ENCODE data around the gene OSBPL5.

Gene OSBPL5

DNA sequence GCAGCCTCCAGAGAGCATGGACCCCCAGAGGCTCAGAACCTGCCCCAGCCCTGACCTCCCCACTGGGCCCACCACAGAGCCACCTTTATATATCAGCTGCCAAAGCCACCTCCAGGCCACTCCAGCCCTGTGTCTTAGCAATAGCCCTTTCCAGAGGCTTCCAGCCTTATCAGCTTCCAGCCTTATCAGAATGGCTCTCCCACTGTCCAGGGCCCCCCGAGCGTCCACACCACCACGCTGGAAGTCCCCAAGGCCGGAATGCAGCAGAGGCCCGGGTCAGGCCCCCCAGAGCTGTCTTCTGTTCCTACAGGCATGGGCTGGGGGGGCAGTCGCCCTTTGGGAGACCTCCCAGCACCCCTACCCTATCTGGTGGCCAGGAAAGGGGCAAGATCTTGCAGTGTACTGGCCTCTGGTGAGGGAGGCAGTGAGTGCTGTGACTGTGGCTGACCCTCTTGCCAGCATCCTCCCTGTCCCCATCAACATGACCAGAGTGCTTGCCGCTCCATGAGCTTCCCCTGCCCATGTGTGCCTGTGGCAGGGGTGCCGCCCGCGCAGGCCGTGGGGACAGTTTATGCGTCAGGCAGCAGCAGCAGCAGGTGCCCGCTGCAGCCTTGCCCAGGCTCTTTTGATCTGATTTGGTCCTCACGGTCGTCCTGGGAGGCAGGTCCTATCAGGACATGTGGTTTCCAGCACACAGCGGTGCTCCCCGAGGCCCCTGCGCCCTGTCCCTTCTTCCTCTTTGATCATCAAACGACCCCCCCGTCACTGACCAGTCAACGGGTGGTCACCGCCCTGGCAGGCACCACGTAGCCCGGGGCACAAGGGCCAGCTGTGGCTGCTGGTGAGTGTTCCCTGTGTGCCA lies 15.9 kb downstream of the OSBPL5 start:
- no peak for TF ChIP-seq YY1 (IDR thresholded peaks at IDR 0.05; ENCODE audit: low read depth)
- TF ChIP-seq, protein P1, sequence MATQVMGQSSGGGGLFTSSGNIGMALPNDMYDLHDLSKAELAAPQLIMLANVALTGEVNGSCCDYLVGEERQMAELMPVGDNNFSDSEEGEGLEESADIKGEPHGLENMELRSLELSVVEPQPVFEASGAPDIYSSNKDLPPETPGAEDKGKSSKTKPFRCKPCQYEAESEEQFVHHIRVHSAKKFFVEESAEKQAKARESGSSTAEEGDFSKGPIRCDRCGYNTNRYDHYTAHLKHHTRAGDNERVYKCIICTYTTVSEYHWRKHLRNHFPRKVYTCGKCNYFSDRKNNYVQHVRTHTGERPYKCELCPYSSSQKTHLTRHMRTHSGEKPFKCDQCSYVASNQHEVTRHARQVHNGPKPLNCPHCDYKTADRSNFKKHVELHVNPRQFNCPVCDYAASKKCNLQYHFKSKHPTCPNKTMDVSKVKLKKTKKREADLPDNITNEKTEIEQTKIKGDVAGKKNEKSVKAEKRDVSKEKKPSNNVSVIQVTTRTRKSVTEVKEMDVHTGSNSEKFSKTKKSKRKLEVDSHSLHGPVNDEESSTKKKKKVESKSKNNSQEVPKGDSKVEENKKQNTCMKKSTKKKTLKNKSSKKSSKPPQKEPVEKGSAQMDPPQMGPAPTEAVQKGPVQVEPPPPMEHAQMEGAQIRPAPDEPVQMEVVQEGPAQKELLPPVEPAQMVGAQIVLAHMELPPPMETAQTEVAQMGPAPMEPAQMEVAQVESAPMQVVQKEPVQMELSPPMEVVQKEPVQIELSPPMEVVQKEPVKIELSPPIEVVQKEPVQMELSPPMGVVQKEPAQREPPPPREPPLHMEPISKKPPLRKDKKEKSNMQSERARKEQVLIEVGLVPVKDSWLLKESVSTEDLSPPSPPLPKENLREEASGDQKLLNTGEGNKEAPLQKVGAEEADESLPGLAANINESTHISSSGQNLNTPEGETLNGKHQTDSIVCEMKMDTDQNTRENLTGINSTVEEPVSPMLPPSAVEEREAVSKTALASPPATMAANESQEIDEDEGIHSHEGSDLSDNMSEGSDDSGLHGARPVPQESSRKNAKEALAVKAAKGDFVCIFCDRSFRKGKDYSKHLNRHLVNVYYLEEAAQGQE (IDR thresholded peaks at IDR 0.05; ENCODE audit: low read depth) = no peak
- TF ChIP-seq CREB1 (IDR thresholded peaks at IDR 0.05; ENCODE audit: low read depth) = no peak
- no peak for TF ChIP-seq RAD21 (IDR thresholded peaks at IDR 0.05; ENCODE audit: low read depth)
- TF ChIP-seq, protein P2, sequence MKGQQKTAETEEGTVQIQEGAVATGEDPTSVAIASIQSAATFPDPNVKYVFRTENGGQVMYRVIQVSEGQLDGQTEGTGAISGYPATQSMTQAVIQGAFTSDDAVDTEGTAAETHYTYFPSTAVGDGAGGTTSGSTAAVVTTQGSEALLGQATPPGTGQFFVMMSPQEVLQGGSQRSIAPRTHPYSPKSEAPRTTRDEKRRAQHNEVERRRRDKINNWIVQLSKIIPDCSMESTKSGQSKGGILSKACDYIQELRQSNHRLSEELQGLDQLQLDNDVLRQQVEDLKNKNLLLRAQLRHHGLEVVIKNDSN (IDR thresholded peaks at IDR 0.05) = no peak
- TF ChIP-seq FOXM1 (IDR thresholded peaks at IDR 0.05; ENCODE audit: borderline replicate concordance, low read depth) = no peak
- no peak for TF ChIP-seq EGR1 (IDR thresholded peaks at IDR 0.05)
- no peak for TF ChIP-seq NFIC (IDR thresholded peaks at IDR 0.05)
- TF ChIP-seq EP300 (IDR thresholded peaks at IDR 0.05; ENCODE audit: borderline replicate concordance) = no peak
- TF ChIP-seq CEBPB (IDR thresholded peaks at IDR 0.05) = no peak
- no peak for TF ChIP-seq TCF12 (IDR thresholded peaks at IDR 0.05; ENCODE audit: low read depth)
- TF ChIP-seq TAF1 (IDR thresholded peaks at IDR 0.05; ENCODE audit: low read depth) = no peak
- no peak for TF ChIP-seq TEAD4 (IDR thresholded peaks at IDR 0.05)
- TF ChIP-seq ZBTB7A (IDR thresholded peaks at IDR 0.05; ENCODE audit: low read depth) = no peak
- TF ChIP-seq, protein P3, sequence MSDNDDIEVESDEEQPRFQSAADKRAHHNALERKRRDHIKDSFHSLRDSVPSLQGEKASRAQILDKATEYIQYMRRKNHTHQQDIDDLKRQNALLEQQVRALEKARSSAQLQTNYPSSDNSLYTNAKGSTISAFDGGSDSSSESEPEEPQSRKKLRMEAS (IDR thresholded peaks at IDR 0.05) = no peak

DNA sequence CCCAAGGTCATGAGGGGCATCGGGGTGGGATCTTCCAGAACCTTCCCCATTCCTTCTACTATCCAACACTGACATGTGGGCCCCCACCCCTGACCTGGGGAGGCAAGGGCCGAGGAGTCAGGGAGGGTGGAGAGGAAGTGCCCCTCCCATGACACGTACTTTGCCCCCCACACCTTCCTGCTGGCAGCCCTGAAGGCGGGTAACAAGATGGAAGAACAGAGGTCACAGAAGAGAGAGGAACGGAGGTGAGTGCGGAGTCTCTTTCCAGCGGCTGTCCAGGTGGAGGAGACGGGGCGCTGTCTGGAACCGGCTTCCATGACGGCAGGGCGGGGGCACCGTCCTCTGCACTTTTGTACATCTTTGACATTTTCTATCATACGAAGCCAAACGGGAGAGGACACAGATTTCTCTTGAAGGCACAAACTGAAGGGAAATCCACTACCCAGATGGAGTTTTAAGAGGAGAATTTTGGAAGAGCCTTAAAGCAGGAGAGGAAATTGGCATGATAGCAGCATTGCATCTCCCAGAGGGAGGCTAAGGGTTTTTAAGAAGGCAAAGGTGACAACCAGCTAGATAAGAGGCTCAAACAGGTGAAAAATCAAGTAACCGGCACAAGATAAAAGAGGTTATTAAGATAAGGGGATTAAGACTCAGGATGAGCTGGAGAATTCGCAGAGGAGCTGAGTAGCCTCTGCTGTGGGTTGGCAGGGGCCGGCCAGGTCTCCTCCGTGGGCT lies 16.7 kb downstream of the OSBPL5 start:
- TF ChIP-seq EP300 (IDR thresholded peaks at IDR 0.05; ENCODE audit: borderline replicate concordance) (no peak), FOXM1 (IDR thresholded peaks at IDR 0.05; ENCODE audit: borderline replicate concordance, low read depth) (no peak), EGR1 (IDR thresholded peaks at IDR 0.05) (no peak), CEBPB (IDR thresholded peaks at IDR 0.05) (no peak), TCF12 (IDR thresholded peaks at IDR 0.05; ENCODE audit: low read depth) (no peak), ZBTB7A (IDR thresholded peaks at IDR 0.05; ENCODE audit: low read depth) (no peak), CREB1 (IDR thresholded peaks at IDR 0.05; ENCODE audit: low read depth) (no peak), NFIC (IDR thresholded peaks at IDR 0.05) (no peak), TAF1 (IDR thresholded peaks at IDR 0.05; ENCODE audit: low read depth) (no peak), RAD21 (IDR thresholded peaks at IDR 0.05; ENCODE audit: low read depth) (no peak), YY1 (IDR thresholded peaks at IDR 0.05; ENCODE audit: low read depth) (no peak), TEAD4 (IDR thresholded peaks at IDR 0.05) (no peak)
- TF ChIP-seq, protein P2 (IDR thresholded peaks at IDR 0.05) = no peak
- TF ChIP-seq, protein P3 (IDR thresholded peaks at IDR 0.05) = no peak
- TF ChIP-seq, protein P1 (IDR thresholded peaks at IDR 0.05; ENCODE audit: low read depth) = no peak

DNA sequence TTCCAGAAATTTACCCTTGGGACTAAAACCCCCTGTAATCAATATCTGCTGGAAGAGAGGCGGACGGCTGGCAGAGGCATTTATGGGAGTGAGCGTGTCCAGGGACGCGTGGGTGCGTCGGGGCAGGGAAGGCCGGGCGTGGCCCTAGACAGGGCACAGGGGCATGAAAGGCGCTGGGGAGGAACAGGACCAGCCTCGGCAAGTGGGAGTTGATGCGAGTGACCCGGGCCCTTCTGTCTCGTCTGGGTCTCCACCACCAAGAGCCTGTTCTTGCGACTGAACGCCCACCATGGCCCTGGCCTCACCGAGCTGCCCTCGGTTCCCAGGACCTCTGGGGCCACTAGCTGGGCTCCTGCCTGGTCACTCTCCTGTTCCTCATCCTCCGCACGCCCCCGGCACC lies 17.5 kb downstream of the OSBPL5 start:
- TF ChIP-seq TCF12 (IDR thresholded peaks at IDR 0.05; ENCODE audit: low read depth) = no peak
- no peak for TF ChIP-seq EGR1 (IDR thresholded peaks at IDR 0.05)
- no peak for TF ChIP-seq NFIC (IDR thresholded peaks at IDR 0.05)
- TF ChIP-seq TAF1 (IDR thresholded peaks at IDR 0.05; ENCODE audit: low read depth) = no peak
- no peak for TF ChIP-seq FOXM1 (IDR thresholded peaks at IDR 0.05; ENCODE audit: borderline replicate concordance, low read depth)
- TF ChIP-seq TEAD4 (IDR thresholded peaks at IDR 0.05) = no peak
- TF ChIP-seq, protein P1 (IDR thresholded peaks at IDR 0.05; ENCODE audit: low read depth) = no peak
- no peak for TF ChIP-seq CEBPB (IDR thresholded peaks at IDR 0.05)
- TF ChIP-seq, protein P2 (IDR thresholded peaks at IDR 0.05) = no peak
- no peak for TF ChIP-seq EP300 (IDR thresholded peaks at IDR 0.05; ENCODE audit: borderline replicate concordance)
- no peak for TF ChIP-seq ZBTB7A (IDR thresholded peaks at IDR 0.05; ENCODE audit: low read depth)
- no peak for TF ChIP-seq RAD21 (IDR thresholded peaks at IDR 0.05; ENCODE audit: low read depth)
- TF ChIP-seq, protein P3 (IDR thresholded peaks at IDR 0.05) = no peak
- TF ChIP-seq YY1 (IDR thresholded peaks at IDR 0.05; ENCODE audit: low read depth) = no peak
- TF ChIP-seq CREB1 (IDR thresholded peaks at IDR 0.05; ENCODE audit: low read depth) = no peak

Data from Ishikawa (cell line).